GM18511 (cell line): ENCODE data around the gene STARD3.

Experiments used
- ATAC-seq: cut with Tn5 transposase; IDR thresholded peaks from one replicate; pipeline ENCODE4 v1.9.1; 2021; ENCODE audit warnings: mild to moderate bottlenecking, moderate library complexity; ENCODE audit not compliant: unreplicated experiment

The STARD3 gene

DNA sequence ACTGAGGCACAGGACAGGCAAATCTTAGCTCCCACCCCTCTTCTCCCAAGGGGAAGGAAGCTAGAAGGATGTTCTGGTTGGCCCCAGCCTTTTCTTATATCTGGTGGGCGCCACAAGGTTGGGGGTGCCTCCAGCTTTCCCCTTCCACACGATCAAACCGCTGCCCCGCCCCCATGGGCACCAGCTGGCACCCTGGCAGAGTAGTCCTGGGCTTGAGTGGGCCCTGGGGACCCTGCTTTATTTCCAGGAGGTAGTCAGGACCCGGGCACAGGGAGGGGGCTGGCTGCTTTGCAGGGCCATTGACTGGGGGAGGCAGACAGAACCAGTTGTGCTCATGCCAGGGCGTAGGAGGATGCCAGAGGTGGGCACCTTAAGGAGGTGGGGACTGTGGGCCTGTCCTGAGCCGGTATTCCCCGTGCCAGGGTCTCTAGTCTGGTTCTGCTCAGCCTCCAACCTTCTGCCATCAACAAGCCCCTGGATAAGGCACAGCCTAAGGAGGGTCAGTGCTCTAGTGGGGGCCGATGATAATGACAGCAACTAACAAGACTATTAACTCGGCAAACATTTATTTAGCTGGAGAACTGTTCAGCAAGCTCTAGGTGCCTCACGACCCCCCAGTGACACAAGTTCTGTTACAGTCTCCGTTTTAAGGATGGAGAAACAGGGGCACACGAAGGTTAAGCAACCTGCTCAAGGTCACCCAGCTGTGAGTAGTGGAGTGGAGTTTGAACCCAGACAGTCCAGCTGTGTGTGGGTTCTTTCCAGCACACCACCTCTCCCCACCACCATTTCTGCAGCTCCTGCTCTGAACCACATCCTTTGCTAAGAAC, 17.8 kb upstream of the STARD3 start:
- ATAC-seq, result no peak

- no peak for ATAC-seq
Measured at GRCh38 chr17:39619786-39620101, 17.2 kb upstream of the STARD3 start.

GRCh38 chr17:39621523-39622379, 15.2 kb upstream of the STARD3 start:
- no peak for ATAC-seq

- no peak for ATAC-seq
Measured at GRCh38 chr17:39622380-39623006, 14.5 kb upstream of the STARD3 start.

GRCh38 chr17:39623356-39623950, 13.5 kb upstream of the STARD3 start:
- no peak for ATAC-seq

DNA sequence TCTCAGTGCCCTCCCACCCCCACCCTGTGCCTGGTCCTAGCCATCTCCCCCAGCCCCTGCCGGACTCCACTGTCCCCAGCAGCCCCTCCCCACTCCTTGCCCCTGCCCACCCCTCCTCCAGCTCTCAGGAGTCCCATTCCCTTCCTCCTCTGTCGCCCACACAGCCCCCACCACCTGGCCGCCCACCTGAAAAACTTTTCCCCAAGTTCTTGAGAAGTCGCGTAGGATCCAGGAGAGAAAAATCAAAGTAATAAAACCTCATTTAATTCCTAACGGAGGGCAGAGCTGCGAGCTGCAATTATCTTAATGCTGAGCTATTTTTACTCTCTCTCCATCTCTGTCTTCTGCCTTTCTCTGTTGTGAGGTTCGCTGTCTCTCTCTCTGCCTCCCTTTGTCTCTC, 12.6 kb upstream of the STARD3 start:
- ATAC-seq, result no peak

- ATAC-seq, result no peak
Measured at GRCh38 chr17:39625198-39625785, 11.7 kb upstream of the STARD3 start.

GRCh38 chr17:39626171-39627046, 10.5 kb upstream of the STARD3 start, which contains the start of gene PPP1R1B:
Gene PPP1R1B, plus strand, starts transcription at chr17:39626952. Its CDS starts 441 bp downstream, at chr17:39627393.
- ATAC-seq, result no peak

DNA sequence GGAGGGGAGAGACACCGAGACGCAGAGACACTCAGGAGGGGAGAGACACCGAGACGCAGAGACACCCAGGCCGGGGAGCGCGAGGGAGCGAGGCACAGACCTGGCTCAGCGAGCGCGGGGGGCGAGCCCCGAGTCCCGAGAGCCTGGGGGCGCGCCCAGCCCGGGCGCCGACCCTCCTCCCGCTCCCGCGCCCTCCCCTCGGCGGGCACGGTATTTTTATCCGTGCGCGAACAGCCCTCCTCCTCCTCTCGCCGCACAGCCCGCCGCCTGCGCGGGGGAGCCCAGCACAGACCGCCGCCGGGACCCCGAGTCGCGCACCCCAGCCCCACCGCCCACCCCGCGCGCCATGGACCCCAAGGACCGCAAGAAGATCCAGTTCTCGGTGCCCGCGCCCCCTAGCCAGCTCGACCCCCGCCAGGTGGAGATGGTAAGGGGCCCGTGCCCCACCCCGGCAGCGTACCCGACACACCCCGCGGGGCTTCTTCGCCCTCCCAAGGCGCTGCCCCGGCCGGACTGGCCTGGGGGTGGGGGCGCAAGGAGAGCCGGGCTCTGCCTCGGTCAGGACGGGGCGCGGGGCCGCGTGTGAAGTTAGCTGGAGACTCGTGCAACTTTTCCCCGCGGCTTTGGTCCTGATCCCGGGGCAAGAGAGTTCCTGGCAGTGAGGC, 9.8 kb upstream of the STARD3 start:
- ATAC-seq, result no peak

- ATAC-seq, result no peak
Measured at GRCh38 chr17:39627712-39628516, 9.0 kb upstream of the STARD3 start.

- no peak for ATAC-seq
Measured at GRCh38 chr17:39628655-39629493, 8.1 kb upstream of the STARD3 start.

DNA sequence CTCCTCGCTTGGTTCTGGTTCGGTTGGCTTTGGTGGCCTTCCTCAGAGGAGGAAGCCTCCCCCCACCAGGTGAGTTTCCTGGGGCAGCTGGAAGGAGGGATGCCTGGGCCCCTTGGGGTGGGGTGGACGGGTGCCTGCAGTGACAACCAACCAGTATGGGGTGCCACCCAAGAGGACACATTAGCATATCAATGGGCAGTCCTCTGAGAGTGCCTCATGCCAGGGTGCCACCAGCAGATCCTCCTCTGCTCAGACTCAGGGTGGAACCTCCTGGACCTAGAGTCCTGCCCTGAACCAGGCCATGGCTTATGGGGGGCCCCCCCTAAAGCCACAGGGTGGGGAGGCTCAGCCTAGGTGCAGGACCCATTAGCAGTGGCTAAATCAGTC, 7.5 kb upstream of the STARD3 start:
- ATAC-seq, result no peak

DNA sequence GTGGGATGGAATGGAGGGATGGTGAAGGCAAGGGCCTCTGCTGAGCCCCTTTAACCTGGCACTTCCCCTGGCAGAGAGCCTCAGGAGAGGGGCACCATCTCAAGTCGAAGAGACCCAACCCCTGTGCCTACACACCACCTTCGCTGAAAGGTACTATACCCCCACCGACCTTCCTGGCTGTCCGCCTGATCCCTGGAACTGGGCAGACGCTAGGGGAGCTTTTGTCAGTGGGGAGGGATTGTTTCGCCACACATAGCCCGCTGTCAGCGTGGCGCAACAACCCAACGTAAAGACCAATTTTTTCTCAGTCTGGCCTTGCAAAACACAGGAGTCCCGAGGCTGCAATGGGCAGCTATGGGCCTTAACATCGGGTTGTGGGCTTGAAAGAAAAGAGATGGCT, 7.0 kb upstream of the STARD3 start:
- ATAC-seq, result no peak

- ATAC-seq, result no peak
Measured at GRCh38 chr17:39631403-39631802, 5.5 kb upstream of the STARD3 start.

GRCh38 chr17:39632153-39632941, 4.6 kb upstream of the STARD3 start:
- no peak for ATAC-seq

- no peak for ATAC-seq
Measured at GRCh38 chr17:39633570-39634183, 3.3 kb upstream of the STARD3 start.
